Breast epithelium (tissue), 3 donors: ENCODE measurements around the gene RAPGEF1.

ENCODE experiments used
- CTCF ChIP-seq, 3 donors: fragments of 450-650 bp; IDR thresholded peaks; one replicate each; pipeline ENCODE4 v1.5.1; 2016 to 2017; ENCODE audit warnings: antibody characterized with exemption in 3 of 3, mild to moderate bottlenecking in 3 of 3, moderate library complexity in 3 of 3
- POLR2AphosphoS5 ChIP-seq, 3 donors: sonication (generic); formaldehyde crosslinking; IDR thresholded peaks; one replicate each; pipeline ENCODE4 v1.6.1; 2017; ENCODE audit warnings: antibody characterized with exemption in 3 of 3

GRCh38 chr9:131724683-131725082 is 15.2 kb downstream of the RAPGEF1 start:
- TF ChIP-seq POLR2AphosphoS5 (IDR thresholded peaks at IDR 0.05): no peak
- no peak for TF ChIP-seq CTCF (IDR thresholded peaks at IDR 0.05)
